Upper lobe of left lung (tissue), 4 donors: Measurements from ENCODE around the gene SPTSSB.

Experiments
- CTCF ChIP-seq, 6 experiments: fragments of 450-650 bp in 4 of 6; fragments of 200-600 bp in 2 of 6; sonication (generic) in 2 of 6; IDR thresholded peaks; one replicate each; pipeline ENCODE4 v1.5.1; 2016 to 2019; ENCODE audit warnings: antibody characterized with exemption in 6 of 6
- EP300 ChIP-seq, 4 donors: sonication (generic); formaldehyde crosslinking; IDR thresholded peaks; one replicate each; pipeline ENCODE4 v1.5.1; 2017; ENCODE audit warnings: antibody characterized with exemption in 4 of 4, control low read depth in 2 of 4
- POLR2A ChIP-seq, 4 donors: fragments of 450-650 bp; IDR thresholded peaks; one replicate each; pipeline ENCODE4 v1.5.1; 2016 to 2017; ENCODE audit warnings: antibody characterized with exemption in 4 of 4, mild to moderate bottlenecking in 2 of 4
- POLR2AphosphoS5 ChIP-seq, 2 donors: sonication (generic); formaldehyde crosslinking; IDR thresholded peaks; one replicate each; pipeline ENCODE4 v1.5.1; 2017; ENCODE audit warnings: antibody characterized with exemption in 2 of 2

- TF ChIP-seq POLR2A (IDR thresholded peaks at IDR 0.05) = no peak
- no peak for TF ChIP-seq CTCF (IDR thresholded peaks at IDR 0.05)
- TF ChIP-seq EP300 (IDR thresholded peaks at IDR 0.05) = no peak
- no peak for TF ChIP-seq POLR2AphosphoS5 (IDR thresholded peaks at IDR 0.05)
Observed at GRCh38 chr3:161325059-161325458, 46.3 kb downstream of the SPTSSB start.
